ENCODE data around the gene ACTN4. TPM values are rescaled to one million over a fixed set of nuclear protein-coding genes. Genes with fewer than 3 reads are reported as not detected.

Gene ACTN4
- total RNA-seq, 1 donor from 2014 or later: 315 TPM

- DNase-seq: no peak
These were observed 15.2 kb downstream of the ACTN4 start for GRCh38 chr19:38662537-38663155.

GRCh38 chr19:38663156-38663651 is 15.8 kb downstream of the ACTN4 start:
- DNase-seq: no peak

- peak; percentile 58 for DNase-seq
These were observed 16.6 kb downstream of the ACTN4 start for GRCh38 chr19:38663957-38664502.

GRCh38 chr19:38664503-38665211 is 17.2 kb downstream of the ACTN4 start:
- peak; percentile 41 for DNase-seq

- DNase-seq: no peak
These were observed 17.9 kb downstream of the ACTN4 start for GRCh38 chr19:38665219-38665931.

GRCh38 chr19:38665950-38666662 is 18.7 kb downstream of the ACTN4 start:
- peak; percentile 98 for DNase-seq

- peak; percentile 93 for DNase-seq
These were observed 19.4 kb downstream of the ACTN4 start for GRCh38 chr19:38666663-38667511.

- DNase-seq: peak; percentile 64
These were observed 20.3 kb downstream of the ACTN4 start for GRCh38 chr19:38667661-38668171.

- DNase-seq: no peak
These were observed 22.1 kb downstream of the ACTN4 start for GRCh38 chr19:38669552-38669951.

- peak; percentile 36 for DNase-seq
These were observed 23.5 kb downstream of the ACTN4 start for GRCh38 chr19:38670921-38671398.

GRCh38 chr19:38671654-38672053 is 24.2 kb downstream of the ACTN4 start:
- peak; percentile 59 for DNase-seq

GRCh38 chr19:38673030-38673429 is 25.6 kb downstream of the ACTN4 start:
- DNase-seq: no peak

GRCh38 chr19:38674388-38675171 is 27.1 kb downstream of the ACTN4 start:
- DNase-seq: no peak

GRCh38 chr19:38675611-38676010 is 28.2 kb downstream of the ACTN4 start:
- no peak for DNase-seq

- peak; percentile 68 for DNase-seq
These were observed 28.8 kb downstream of the ACTN4 start for GRCh38 chr19:38676023-38676877.

GRCh38 chr19:38676878-38677646 is 29.6 kb downstream of the ACTN4 start:
- DNase-seq: no peak

GRCh38 chr19:38678217-38678890 is 30.9 kb downstream of the ACTN4 start:
- DNase-seq: no peak

All from dermis blood vessel endothelial cell (primary cell).